ENCODE results near the gene CUBN.

CUBN gene

GRCh38 chr10:17101257-17101909 lies 28.2 kb downstream of the CUBN start:
- no peak for DNase-seq

DNA sequence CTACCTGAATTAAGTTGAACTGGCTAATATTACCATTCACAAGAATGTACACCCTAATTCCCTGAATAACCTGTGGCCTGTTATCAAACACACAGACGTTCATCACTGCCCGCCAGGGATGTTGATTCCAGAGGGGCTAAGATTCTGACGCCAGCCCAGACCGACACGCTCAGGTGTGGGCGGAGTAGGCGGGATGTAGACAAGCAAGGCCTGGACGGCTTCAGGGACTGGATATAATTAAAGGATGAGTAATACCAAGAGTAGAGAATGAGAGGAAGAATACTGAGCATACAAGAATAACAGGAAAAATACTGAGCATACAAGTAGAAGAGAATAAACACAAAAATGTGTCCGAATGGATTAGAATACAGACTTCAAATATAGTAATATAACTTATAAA lies 29.0 kb downstream of the CUBN start:
- no peak for DNase-seq

GRCh38 chr10:17098012-17098411 lies 31.6 kb downstream of the CUBN start:
- DNase-seq, result no peak

DNA sequence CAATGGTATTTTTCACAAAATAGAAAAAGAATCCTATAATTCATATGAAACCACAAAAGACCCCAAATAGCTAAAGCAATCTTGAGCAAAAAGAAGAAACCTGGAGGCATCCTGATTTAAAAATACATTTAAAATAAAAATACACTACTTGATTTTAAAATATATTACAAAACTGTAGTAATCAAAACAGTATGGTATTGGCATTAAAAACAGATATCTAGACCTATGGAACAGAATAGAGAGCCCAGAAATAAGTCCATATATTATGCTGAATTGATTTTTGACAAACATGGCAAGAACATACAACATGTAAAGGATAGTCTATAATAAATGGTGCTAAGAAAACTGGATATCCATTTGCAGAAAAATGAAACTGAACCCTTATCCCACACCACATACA lies 34.8 kb downstream of the CUBN start:
- DNase-seq, result no peak

GRCh38 chr10:17092986-17093803 lies 36.4 kb downstream of the CUBN start:
- DNase-seq, result no peak

GRCh38 chr10:17092216-17092944 lies 37.2 kb downstream of the CUBN start:
- no peak for DNase-seq

GRCh38 chr10:17088118-17088806 lies 41.3 kb downstream of the CUBN start:
- DNase-seq, result no peak

- no peak for DNase-seq
These were observed 42.7 kb downstream of the CUBN start for GRCh38 chr10:17086865-17087367.

DNA sequence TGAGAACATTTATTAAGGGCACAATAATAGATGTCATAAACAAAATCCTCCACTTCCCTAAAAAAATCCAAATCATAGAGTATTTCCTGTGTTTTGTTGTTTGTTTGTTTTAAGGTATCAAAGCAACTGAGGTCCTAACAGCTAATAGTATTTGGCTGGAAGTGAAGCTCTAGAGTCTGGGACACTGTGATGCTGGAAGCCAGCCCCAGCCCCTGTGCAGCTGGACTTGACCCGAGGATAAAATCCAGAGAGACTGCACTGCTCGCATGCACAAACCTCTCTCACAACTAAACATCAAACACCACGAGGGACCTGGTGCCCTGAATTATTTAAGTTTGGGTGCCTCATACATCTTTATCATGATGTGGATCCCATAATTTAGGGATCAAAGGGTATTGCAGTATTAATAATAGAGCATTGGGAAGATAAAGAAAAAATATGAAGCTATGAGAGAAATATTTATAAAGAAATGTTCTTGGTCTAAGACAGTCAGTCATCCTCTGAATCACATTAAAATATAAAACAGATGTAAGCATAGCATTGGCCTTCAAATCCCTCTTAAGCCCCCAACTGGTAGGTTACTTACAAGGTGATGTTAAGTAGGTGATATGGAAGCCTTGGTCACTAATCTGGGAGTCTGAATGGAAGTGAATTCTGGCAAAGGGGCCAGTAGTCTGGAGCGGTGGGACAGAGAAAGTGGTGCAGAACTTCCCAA lies 44.4 kb downstream of the CUBN start:
- no peak for DNase-seq

DNA sequence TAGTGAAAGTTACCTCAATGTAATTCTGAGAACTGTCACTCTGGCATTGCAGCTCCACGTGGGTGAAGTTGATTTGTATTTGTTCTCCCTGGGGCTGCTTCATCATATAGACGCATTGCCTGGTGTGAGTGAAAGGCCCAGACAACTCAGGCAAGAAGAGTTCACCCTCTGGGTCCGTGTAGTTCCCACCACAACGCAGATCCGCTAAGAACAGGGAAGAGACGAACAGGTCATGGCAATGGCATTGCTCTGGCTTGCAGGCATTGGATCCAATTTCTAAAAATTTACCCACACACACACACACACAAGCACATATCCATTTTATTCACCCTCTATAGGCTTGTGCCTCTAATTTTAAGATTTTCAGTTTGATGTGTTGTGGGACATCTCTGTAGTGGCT lies 45.4 kb downstream of the CUBN start:
- DNase-seq, result no peak

DNA sequence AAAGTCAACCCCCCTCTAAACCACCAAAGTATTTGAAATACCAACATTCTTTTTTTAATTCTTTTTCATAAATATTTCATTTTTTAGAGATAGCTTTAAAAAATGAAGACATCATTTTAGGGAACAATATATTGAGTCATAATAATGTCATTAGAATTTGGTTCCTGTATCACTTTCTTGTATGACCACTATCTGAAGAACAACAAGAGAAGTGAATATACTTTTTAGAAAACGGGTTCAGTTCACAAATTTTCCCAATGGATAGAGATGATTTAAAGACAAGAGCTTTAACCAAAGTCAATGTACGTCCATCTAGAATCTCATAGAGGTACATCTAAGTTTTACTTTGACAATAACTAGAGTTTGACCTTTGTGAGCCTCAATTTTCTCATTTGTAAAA lies 48.2 kb downstream of the CUBN start:
- DNase-seq, result no peak

DNA sequence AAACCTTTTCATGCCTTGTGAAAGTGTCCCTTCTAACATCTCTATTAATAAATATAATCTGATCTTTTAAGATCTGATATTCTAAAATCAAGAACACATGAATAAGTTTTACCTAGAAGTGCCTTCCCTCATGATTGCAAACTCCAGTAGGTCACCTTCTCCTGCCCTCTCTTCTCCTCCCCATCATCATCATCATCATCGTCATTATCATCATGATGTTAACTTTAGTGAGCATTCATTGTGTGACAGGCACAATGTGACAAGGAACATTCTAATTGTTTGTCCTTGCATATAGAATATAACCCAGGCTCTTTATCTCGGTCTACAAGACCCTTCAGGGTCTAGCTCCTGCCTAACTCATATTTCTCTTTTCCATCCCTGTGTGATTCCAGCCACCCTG lies 51.7 kb downstream of the CUBN start:
- no peak for DNase-seq

DNA sequence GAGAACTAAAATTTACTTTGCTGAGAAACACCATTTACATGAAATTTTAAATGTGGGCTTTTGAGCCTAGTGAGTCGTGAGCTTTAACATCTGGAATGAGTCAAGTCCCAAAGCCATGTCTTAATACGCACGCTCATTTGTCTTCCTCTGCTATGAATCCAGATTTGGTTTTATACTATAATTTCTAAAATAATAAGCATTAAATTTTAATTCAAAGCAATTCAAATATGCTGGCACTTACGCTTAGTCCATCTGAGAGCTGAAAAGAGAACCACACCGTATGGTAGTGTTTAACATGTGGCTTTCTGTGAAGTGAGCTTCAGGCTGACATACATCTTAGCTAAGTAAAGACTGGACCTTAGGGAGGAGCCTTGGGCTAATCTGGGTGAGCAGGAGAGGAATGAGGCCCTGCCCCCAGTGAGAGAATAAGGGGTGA lies 52.2 kb downstream of the CUBN start:
- no peak for DNase-seq

DNA sequence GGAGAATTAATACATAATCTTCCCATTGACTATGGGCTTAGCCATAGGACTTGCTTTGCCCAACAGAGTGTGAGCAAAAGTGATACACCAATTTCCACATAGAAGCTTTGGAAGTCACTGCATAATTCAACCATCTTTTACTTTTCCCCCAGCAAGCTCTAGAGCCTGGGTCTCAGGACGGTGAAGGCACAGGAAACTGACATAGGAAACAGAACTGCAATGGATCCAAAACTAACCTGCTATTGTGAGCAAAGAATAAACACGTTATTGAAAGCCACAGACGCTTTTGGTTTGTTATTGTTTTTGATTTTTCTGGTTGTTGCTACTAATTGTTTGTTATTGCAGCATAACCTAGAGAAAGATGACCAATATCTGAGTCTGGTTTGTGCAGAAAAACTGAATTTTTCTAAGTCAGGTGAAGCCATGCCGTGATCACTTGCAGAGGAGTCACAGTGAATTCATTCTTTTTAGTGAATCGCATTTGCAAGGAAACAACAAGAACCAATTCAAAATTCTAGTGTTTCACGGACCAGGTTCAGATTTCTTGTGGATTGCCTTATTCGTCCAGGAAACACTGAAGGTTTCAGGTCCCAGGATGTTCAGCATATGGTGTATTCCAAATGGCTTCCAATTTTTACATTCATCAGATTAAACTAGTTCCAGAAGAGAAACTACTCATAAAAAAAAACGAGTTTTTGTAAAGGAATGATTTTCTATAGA lies 52.8 kb downstream of the CUBN start:
- DNase-seq, result no peak

GRCh38 chr10:17075533-17076359 lies 53.9 kb downstream of the CUBN start:
- no peak for DNase-seq

DNA sequence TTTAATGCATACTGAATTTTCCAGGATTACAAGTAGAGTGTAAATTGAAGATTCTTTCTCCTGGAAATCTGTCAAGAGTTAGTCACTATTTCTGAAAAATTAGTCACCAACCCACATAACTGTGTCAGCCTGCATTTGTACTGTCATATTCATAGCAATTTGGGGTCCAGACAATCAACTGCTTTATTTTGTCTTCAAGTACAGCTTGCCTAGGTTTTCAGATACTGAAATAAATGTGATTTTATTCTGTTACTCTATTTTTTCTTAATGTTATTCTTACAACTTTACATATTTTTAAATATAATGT lies 55.1 kb downstream of the CUBN start:
- DNase-seq, result no peak

DNA sequence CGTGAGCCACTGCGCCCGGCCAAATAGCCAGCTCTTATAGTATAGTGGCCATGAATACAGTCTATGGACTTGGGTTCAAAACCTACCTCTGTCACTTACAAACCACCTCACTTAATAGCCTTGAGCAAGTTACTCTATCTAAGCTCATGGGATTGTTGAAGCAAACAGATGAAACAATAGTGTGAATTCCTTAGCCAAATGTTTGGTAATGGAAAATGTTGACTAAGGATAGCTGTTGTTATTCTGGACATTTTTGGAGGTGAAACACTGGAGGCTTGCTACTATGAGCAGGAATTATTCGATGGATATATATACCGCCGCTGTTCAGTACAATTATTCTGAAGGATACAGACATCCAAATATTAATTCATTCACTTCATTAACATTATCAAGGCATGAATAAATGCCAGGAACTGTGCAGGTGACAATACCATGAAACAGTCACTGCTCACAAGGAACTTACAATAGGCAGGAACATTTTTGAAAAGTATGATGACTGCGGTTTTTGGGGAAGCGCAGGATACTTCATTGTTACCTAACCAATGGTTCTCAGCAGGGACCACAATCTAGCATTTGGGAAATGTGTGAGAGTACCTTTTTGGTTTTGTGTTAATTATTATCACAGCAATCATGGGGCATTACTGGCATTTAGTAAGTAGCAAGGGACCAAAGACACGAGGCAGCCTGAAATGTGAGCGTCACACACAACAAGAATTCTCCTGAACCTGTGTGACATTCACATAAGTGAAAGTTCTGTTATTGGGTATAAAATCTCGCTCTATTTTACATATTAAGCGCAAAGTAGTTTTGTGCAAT lies 55.7 kb downstream of the CUBN start:
- no peak for DNase-seq

GRCh38 chr10:17068953-17069352 lies 60.7 kb downstream of the CUBN start:
- no peak for DNase-seq

DNA sequence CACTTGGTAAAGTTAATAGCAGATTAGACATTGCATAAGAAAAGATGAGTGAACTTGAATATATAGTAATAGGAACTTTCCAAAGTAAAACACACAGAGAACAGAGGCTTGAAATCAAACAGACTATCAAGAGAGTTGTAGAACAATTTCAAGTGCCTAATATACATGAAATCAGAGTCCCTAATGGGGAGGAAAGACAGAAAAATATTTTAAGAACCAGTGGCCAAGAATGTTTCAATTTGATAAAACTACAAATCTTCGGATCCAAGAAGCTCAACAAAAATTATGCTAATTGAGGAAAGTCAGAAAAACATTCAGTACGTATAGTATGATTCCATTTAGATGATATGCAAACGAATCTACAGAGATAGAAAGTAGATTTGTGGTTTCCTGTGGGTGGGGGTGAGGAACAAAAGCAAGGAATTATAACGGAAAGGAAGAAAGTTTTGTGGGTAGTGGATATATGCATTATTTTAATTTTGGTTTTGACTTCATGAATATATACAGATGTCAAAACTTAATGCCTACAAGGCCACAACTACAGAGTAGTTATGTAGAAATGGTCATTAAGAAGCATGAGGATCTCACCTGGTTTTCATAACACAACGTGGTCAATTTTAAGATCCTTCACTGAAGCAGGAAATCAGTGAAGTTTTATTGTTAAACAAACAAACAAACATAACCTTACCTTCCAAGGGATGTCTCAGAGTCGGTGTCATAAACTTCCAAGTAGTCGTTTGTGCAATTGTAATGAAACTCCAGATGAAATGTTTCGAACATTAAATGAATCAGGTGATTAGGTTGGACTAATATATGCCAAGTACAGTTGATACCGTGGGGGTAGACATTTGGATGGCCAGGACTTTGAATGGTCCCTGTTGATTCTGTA lies 62.0 kb downstream of the CUBN start:
- no peak for DNase-seq
